Activated B cell treated with CpG ODN at 0.5 μM for 24 hours (primary cell): ENCODE measurements around the gene MLXIPL. TPM values are rescaled to one million over a fixed set of nuclear protein-coding genes. Genes with fewer than 3 reads are reported as not detected.
"Not testable (repeated sequence)": the region's sequence is repeated elsewhere in the genome, so short reads cannot be mapped to it uniquely, and the experiment has no call there.

ENCODE experiments used
- ATAC-seq: fragments of 200-7000 bp; cut with Tn5 transposase; one replicate; pipeline ENCODE4 v1.10.0; 2021; ENCODE audit warnings: low read depth, mild to moderate bottlenecking, moderate library complexity
- CTCF ChIA-PET: fragments of 350-600 bp; sonication (Branson Sonifier 250); formaldehyde crosslinking; loops from one replicate; lab custom pipeline; 2021; ENCODE audit warnings: antibody characterized with exemption; lab: Charles Lee
- POLR2A ChIA-PET: fragments of 350-600 bp; sonication (Branson Sonifier 250); formaldehyde crosslinking; loops from one replicate; lab custom pipeline; 2021; ENCODE audit warnings: antibody characterized with exemption; lab: Charles Lee
- DNase-seq: peaks from one replicate; pipeline ENCODE4 v3.0.0; 2022
- H3K27ac Mint-ChIP-seq: one replicate; pipeline ENCODE4 v1.8.0; 2020; ENCODE audit warnings: mixed read lengths
- H3K27me3 Mint-ChIP-seq: one replicate; pipeline ENCODE4 v1.8.0; 2021; ENCODE audit warnings: mixed read lengths
- H3K36me3 Mint-ChIP-seq: one replicate; pipeline ENCODE4 v1.8.0; 2021; ENCODE audit warnings: low read depth, mixed read lengths
- H3K4me1 Mint-ChIP-seq: one replicate; pipeline ENCODE4 v1.8.0; 2021; ENCODE audit warnings: mixed read lengths
- H3K4me3 Mint-ChIP-seq: one replicate; pipeline ENCODE4 v1.8.0; 2020; ENCODE audit warnings: mild to moderate bottlenecking, mixed read lengths
- H3K9me3 Mint-ChIP-seq: one replicate; pipeline ENCODE4 v1.8.0; 2020; ENCODE audit warnings: mixed read lengths
- CTCF ChIP-seq: fragments of 200-600 bp; IDR thresholded peaks from one replicate; pipeline ENCODE4 v1.8.0; 2022; ENCODE audit warnings: antibody characterized with exemption, mild to moderate bottlenecking
- intact Hi-C: fragments of 100-400 bp; cut with micrococcal nuclease; formaldehyde crosslinking; loops from one replicate; pipeline ENCODE4 v1.15.1; 2024
- total RNA-seq: library from RNA; stranded (reverse); gene quantifications from 2 replicates; pipeline ENCODE4 v1.2.3, GENCODE V29; 2022

MLXIPL gene
- total RNA-seq, 1 donor from 2014 or later: not detected

GRCh38 chr7:73611017-73611555 lies 13.2 kb downstream of the MLXIPL start:
- DNase-seq (no peak), ATAC-seq (no peak)
- Mint-ChIP-seq H3K4me1 (peaks cover 1% of the 10 kb centered on the region), H3K4me3 (no peak overlapping the region), H3K27ac (no peak overlapping the region), H3K9me3 (no peaks in the 10 kb centered on the region), H3K27me3 (peaks cover 48% of the 10 kb centered on the region), H3K36me3 (no peaks in the 10 kb centered on the region)
- ChIA-PET POLR2A (no interaction called here), CTCF (no interaction called here)
- TF ChIP-seq CTCF: no peak
- intact Hi-C loops: no loop called here

- DNase-seq: no peak
- H3K4me3 Mint-ChIP-seq: no peak overlapping the region
- peaks cover 1% of the 10 kb centered on the region for H3K4me1 Mint-ChIP-seq
- H3K27me3 Mint-ChIP-seq: peaks cover 46% of the 10 kb centered on the region
- POLR2A ChIA-PET: no interaction called here
- intact Hi-C loops: no loop called here
- no peak overlapping the region for H3K27ac Mint-ChIP-seq
- H3K9me3 Mint-ChIP-seq: no peaks in the 10 kb centered on the region
- no peak for TF ChIP-seq CTCF
- ATAC-seq: no peak
- CTCF ChIA-PET: interaction anchor here (7.1 kb wide), 1 partner anchor 115 kb away, joined by 63 read pairs; no protein-coding TSS in a partner anchor
- H3K36me3 Mint-ChIP-seq: no peaks in the 10 kb centered on the region
Measured at GRCh38 chr7:73610105-73610504, 14.2 kb downstream of the MLXIPL start.

- H3K4me1 Mint-ChIP-seq, H3K9me3 Mint-ChIP-seq, H3K4me3 Mint-ChIP-seq, H3K36me3 Mint-ChIP-seq, DNase-seq, POLR2A ChIA-PET, H3K27ac Mint-ChIP-seq, ATAC-seq: not testable (repeated sequence)
- CTCF ChIA-PET: interaction anchor here (0.7 to 7.1 kb wide), 12 partner anchors 9 to 419 kb away, joined by 3 to 63 read pairs (median 6); no protein-coding TSS in a partner anchor
- H3K27me3 Mint-ChIP-seq: peaks cover 38% of the 10 kb centered on the region
- intact Hi-C loops: loop anchor here (1.0 kb wide), 4 partner anchors 60 to 248 kb away; partner anchors contain the start of gene VPS37D
Measured at GRCh38 chr7:73607692-73607983, 16.7 kb downstream of the MLXIPL start.

- Mint-ChIP-seq H3K27me3 (peaks cover 39% of the 10 kb centered on the region), H3K36me3 (no peaks in the 10 kb centered on the region), H3K27ac (no peak overlapping the region), H3K9me3 (no peaks in the 10 kb centered on the region), H3K4me1 (peaks cover 1% of the 10 kb centered on the region), H3K4me3 (no peak overlapping the region)
- peak; percentile 66 for DNase-seq
- no peak for TF ChIP-seq CTCF
- POLR2A ChIA-PET: interaction anchor here (0.7 kb wide), 1 partner anchor 49 kb away, joined by 9 read pairs; no protein-coding TSS in a partner anchor
- intact Hi-C loops: loop anchor here (1.0 kb wide), 4 partner anchors 60 to 248 kb away; partner anchors contain the start of gene VPS37D
- peak; percentile 67 for ATAC-seq
- CTCF ChIA-PET: interaction anchor here (0.6 to 7.1 kb wide), 16 partner anchors 9 to 420 kb away, joined by 3 to 63 read pairs (median 4); partner anchors contain the start of gene ABHD11
Measured at GRCh38 chr7:73606801-73607691, 17.3 kb downstream of the MLXIPL start.

- DNase-seq (no peak), ATAC-seq (no peak)
- peaks cover 37% of the 10 kb centered on the region for H3K27me3 Mint-ChIP-seq
- no peaks in the 10 kb centered on the region for H3K36me3 Mint-ChIP-seq
- POLR2A ChIA-PET: no interaction called here
- H3K27ac Mint-ChIP-seq: no peak overlapping the region
- intact Hi-C loops: no loop called here
- H3K9me3 Mint-ChIP-seq: no peaks in the 10 kb centered on the region
- no peak for TF ChIP-seq CTCF
- H3K4me1 Mint-ChIP-seq: peaks cover 1% of the 10 kb centered on the region
- CTCF ChIA-PET: interaction anchor here (7.1 kb wide), 1 partner anchor 120 kb away, joined by 63 read pairs; no protein-coding TSS in a partner anchor
- H3K4me3 Mint-ChIP-seq: no peak overlapping the region
Measured at GRCh38 chr7:73605601-73606220, 18.6 kb downstream of the MLXIPL start.
